Skin of body (tissue), 2 donors: ENCODE measurements around the gene GKN1. TPM values are rescaled to one million over a fixed set of nuclear protein-coding genes. Genes with fewer than 3 reads are reported as not detected.
A peak's percentile ranks its signal among the peaks of the same experiment; 100 is the strongest.

Source experiments
- DNase-seq: peaks from one replicate; lab custom pipeline; 2025; lab: John Stamatoyannopoulos, UW
- total RNA-seq: library from RNA; depleted of rRNA; stranded (reverse); fragments of >200 nt; gene quantifications from one replicate; pipeline ENCODE4 v1.2.3, GENCODE V29; 2014

Gene GKN1
- total RNA-seq, 1 donor from 2014 or later, result not detected

DNA sequence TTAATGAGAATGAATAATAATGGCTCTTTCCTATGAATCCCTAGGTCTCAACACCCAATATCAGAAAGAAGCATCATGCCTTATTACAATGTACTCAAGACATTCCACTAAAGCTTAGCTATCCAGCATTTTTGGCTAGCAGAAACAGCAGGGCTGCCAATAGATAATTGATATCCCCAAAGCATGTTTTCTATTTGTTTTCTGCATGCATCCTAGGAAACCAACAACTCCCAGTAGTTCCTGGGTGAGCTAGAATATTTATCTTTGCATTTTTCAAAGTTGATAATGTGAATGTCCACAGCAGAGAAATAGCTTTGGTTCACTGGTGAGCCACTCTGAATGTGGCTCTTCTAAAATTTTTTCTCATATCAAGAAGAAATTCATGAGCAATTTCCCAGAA lies 32.7 kb downstream of the GKN1 start:
- DNase-seq, result peak; percentile 88

DNA sequence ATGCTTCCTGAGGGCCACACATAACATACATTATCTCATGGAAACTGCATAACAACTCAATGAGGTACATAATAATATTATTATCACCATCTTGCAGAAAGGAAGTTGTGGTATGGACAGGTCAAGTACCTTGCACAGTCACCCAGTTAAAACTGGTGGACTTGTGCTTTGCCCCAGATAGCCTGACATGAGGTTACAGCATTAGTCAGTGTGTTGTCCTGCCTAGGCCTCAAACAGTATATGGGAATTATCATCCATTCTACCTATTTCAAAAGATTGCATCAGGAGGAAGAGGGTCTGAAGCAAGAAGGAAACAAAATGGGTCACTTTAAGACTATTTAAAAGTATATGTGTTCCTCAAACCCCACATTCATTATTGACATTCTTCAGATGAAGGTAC lies 33.2 kb downstream of the GKN1 start:
- DNase-seq, result no peak

- no peak for DNase-seq
Observed at GRCh38 chr2:69010437-69011194, 36.2 kb downstream of the GKN1 start.

DNA sequence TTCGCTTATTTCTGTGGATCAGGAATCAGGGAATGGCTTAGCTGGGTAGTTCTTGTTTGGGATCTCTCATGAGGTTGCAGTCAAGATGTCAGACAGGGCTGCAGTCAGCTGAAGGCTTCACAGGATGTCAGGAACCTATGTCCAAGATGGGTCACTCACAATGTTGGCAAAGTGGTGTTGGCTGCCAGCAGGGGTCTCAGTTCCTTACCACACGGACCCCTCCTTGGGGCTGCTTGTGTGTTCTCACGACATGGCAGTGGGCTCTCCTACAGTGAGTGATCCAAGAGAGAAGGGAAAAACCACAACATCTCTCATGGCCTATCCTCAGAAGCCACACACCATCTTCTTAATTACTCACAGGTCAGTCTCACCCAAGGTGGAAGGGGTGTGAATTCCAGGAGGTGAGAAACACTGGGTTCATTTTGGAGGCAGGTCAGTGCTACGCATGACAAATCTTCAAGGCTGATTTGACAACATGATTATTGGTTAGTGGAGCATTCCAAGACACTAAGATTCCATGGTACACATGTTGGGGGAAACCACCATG lies 37.2 kb downstream of the GKN1 start:
- DNase-seq, result no peak

- DNase-seq, result peak; percentile 91
Observed at GRCh38 chr2:69012310-69013141, 38.1 kb downstream of the GKN1 start.

DNA sequence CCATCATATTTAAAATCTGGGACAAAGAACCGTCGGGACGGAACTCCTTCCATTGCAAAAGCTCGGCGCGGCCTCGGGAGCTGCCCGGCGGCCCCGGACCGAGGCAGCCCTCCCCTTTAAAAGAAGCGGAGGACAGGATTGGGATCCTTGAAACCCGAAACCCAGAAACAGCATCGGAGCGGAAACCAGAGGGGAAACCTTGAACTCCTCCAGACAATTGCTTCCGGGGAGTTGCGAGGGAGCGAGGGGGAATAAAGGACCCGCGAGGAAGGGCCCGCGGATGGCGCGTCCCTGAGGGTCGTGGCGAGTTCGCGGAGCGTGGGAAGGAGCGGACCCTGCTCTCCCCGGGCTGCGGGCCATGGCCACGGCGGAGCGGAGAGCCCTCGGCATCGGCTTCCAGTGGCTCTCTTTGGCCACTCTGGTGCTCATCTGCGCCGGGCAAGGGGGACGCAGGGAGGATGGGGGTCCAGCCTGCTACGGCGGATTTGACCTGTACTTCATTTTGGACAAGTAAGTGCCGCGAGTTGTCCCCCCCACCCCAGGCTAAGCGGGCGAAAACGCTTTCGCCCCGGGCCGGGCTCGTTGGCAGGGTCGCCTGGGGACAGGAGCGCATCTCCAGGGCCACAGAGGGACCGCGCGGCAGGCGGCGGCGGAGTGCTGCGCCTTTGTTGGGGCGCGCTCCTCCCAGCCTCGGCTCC lies 38.9 kb downstream of the GKN1 start, which contains the start of gene ANTXR1:
Gene ANTXR1, plus strand, starts transcription at position 38 of the 698 bp plus-strand sequence. Its CDS starts 321 bp downstream, at position 359.
- DNase-seq, result peak; percentile 91

DNA sequence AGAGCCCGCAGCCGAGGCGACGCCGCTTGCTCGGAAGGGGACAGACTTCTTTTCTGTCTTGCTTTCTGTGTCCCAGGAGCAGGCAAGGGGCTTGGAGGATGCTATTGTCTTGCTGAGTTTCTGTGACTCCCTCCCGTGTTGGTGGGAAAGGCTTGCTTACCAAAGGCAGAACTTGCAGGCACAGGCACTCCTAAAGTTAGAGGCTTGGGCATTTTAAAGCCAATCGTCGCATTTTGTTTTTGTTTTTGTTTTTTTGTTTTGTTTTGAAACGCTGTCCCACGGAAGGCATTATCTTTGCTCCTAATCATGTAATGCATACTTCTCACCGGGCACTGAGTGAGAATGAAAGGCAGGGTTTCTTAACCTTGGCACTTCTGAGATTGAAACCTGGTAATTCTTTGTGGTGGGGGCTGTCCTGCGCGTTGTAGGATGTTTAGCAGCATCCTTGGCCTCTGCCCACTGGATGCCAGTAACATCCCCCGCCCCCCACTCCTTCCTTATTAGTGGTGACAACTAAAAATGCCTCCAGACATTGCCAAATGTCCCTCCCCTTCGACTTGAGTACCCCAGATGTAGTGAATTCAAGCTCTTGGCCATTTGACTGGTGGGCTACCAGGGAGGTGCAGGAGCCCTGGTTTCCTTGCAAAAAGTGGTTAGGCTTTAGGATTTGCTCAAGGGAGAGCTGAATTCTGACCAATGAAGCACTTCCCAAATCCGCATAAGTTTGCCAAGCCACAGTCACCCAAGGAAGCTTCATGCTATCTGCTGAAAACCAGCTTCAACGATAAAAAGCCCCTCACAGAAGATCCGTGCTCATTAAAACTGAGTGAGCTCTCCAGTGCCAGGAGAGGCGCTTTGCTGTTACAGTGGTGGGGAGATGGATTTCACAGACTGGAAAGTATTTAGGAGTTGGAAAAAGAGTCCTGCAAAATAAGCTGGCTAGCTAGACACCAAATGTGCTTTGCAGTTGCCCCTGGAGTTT lies 39.7 kb downstream of the GKN1 start:
- DNase-seq, result peak; percentile 75

DNA sequence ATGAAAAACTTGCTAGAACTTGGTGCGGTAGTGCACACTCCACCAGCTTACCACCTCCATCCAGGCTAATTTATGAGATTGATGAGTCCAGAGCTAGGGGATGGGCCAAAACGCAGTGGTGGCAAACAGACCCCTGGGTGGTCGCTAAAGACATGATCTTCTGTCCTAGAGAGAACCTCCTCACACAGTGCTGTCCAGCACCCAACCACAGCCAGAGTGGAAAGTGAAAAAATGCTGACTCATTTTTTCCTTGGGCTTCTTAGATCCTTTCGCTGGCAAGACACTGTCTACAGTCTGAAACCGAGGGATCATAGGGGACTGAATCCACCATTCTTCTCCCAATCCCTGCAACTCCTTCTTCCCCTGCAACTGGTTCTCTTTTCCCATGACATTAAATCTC lies 42.6 kb downstream of the GKN1 start:
- DNase-seq, result peak; percentile 47

DNA sequence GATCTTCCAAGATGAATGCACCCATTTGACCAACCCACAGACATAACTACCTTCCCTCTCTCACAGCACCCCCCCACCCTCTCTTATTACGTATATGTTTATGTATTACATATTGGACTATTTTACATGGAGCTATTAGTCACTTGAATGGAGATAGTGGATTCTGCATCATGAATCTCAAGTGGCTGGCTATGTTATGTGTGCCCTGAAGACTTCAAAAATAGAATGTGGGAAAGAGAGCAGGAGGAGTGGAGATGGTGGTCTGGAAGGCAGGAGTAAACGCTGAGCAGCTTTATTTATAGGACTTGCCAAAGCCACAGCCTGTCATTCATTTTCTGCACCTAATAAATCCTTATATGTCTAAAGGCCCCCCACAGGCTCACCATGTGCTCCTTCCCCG lies 43.4 kb downstream of the GKN1 start:
- no peak for DNase-seq

DNA sequence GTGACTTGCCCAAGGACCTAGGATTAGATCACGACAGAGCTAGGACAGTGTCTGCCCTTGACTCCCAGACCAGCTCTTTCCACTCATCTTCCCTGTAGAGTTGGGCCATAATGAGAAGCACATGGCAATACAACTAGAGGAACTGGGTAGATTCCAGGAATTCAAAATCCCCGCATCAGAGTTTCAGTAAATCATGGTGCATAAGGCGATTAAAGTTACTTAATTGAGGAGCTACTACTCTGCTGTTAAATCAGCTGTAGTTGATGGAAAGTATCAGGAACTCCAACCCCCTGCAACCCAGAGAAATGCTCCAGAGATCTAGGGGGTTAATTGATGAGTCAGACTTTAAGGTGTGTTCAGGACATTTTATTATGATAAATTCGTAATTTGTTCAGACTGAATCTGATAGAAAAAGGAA lies 44.3 kb downstream of the GKN1 start:
- peak; percentile 33 for DNase-seq

DNA sequence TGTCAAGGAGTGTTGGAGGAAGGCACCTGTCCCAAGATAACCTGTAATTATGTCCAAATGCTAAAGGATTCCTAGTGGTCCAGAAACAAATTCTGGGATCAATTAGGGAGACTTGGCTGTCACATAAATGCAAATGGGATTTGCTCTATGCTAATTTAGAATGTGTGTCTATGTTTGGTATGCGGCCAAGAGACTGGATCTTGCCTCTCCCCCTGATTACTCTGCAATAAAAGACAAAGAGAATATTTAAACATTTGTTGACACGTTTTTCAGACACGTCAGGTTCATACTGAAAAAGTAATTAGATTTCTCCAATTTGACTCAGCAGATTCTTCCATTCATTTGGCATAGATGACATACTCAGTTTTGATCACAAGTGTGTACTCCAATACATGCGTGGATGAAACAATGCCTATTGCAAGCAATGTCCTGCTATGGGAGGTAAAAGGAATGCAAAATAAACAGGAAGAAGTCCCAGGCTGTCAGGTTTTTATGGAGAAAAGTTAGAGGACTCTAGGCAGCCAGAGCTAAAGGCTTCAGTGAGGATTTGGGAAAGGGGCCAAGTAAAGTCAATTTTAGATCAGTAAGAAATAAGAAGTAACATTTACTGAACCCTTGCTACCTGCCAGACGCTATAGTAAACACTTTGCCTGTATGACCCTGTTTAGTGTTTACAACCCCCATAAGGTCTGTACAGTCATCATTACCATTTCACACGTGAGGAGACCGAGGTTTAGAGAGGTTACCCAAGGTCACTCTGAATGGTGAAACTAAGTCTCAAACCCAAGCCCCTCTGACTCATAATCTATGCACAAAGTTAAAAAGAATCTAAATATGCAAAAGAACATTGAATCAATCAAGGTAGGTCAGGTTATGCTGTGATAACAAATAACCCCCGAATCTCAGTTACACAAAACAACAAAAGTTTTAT lies 46.3 kb downstream of the GKN1 start:
- DNase-seq, result peak; percentile 71

- no peak for DNase-seq
Observed at GRCh38 chr2:69021727-69022126, 47.3 kb downstream of the GKN1 start.

- DNase-seq, result no peak
Observed at GRCh38 chr2:69022548-69022947, 48.1 kb downstream of the GKN1 start.

GRCh38 chr2:69023236-69023635 lies 48.8 kb downstream of the GKN1 start:
- no peak for DNase-seq

GRCh38 chr2:69026026-69026425 lies 51.6 kb downstream of the GKN1 start:
- DNase-seq, result no peak

GRCh38 chr2:69026691-69027459 lies 52.4 kb downstream of the GKN1 start:
- DNase-seq, result no peak
